Right lobe of liver (tissue), 4 donors: Measurements from ENCODE around the gene AKR1C3.

Experiments
- CTCF ChIP-seq, 4 donors: fragments of 200-600 bp in 3 of 4; fragments of 450-650 bp in 1 of 4; IDR thresholded peaks; one replicate each; pipeline versions ENCODE4 v1.5.1 to v1.8.0; 2016 to 2022; ENCODE audit warnings: antibody characterized with exemption in 4 of 4, mild to moderate bottlenecking in 2 of 4
- POLR2A ChIP-seq: fragments of 450-650 bp; IDR thresholded peaks from one replicate; pipeline ENCODE4 v1.6.1; 2017; ENCODE audit warnings: antibody characterized with exemption, mild to moderate bottlenecking
- donor health status: DM: no; HTN: no; CAD: no.
- donor health status: DM: no; HTN: no; CAD: no.
- donor health status: DM: no; HTN: yes; CAD: no.

- TF ChIP-seq CTCF (IDR thresholded peaks at IDR 0.05) (no peak), POLR2A (no peak)
These were observed 53.9 kb downstream of the AKR1C3 start for GRCh38 chr10:5147981-5148677.
